Mesendoderm (in vitro differentiated cells): ENCODE data around the gene ESYT1.
"Not testable (repeated sequence)": the region's sequence is repeated elsewhere in the genome, so short reads cannot be mapped to it uniquely, and the experiment has no call there.

ENCODE experiments used
- DNase-seq: peaks from one replicate; pipeline ENCODE4 v3.0.0; 2013
- H2AK5ac ChIP-seq: 2 replicates; pipeline ENCODE4 v1.6.1; 2013; ENCODE audit warnings: low read length, inconsistent platforms
- H2BK120ac ChIP-seq: 2 replicates; pipeline ENCODE4 v1.6.1; 2013; ENCODE audit warnings: low read depth, mild to moderate bottlenecking, low read length, moderate library complexity, mixed read lengths
- H2BK15ac ChIP-seq: replicated peaks from 2 replicates; pipeline ENCODE4 v1.6.1; 2013; ENCODE audit warnings: low read depth, mild to moderate bottlenecking, moderate library complexity
- H2BK5ac ChIP-seq: 2 replicates; pipeline ENCODE4 v1.6.1; 2013; ENCODE audit warnings: low read length, inconsistent platforms
- H3K18ac ChIP-seq: 2 replicates; pipeline ENCODE4 v1.6.1; 2013; ENCODE audit warnings: mild to moderate bottlenecking, low read length, mixed read lengths
- H3K23ac ChIP-seq: one replicate; pipeline ENCODE4 v1.6.1; 2013; ENCODE audit warnings: low read length
- H3K27ac ChIP-seq: 2 replicates; pipeline ENCODE4 v1.5.1; 2013; ENCODE audit warnings: low read depth, mild to moderate bottlenecking, inconsistent platforms, low read length, moderate library complexity
- H3K27me3 ChIP-seq: 2 replicates; pipeline ENCODE4 v1.6.1; 2013; ENCODE audit warnings: low read length, control low read depth, mild to moderate bottlenecking, inconsistent platforms; ENCODE audit not compliant: insufficient read depth, poor library complexity
- H3K36me3 ChIP-seq: 2 replicates; pipeline ENCODE4 v1.6.1; 2013; ENCODE audit warnings: low read length, inconsistent platforms; ENCODE audit not compliant: control insufficient read depth, insufficient read depth
- H3K4ac ChIP-seq: one replicate; pipeline ENCODE4 v1.6.1; 2013; ENCODE audit warnings: low read depth, mild to moderate bottlenecking, low read length, moderate library complexity
- H3K4me1 ChIP-seq: 2 replicates; pipeline ENCODE4 v1.6.1; 2013; ENCODE audit warnings: low read depth, low read length, inconsistent platforms; ENCODE audit not compliant: control insufficient read depth
- H3K4me2 ChIP-seq: 2 replicates; pipeline ENCODE4 v1.6.1; 2013; ENCODE audit warnings: low read length
- H3K4me3 ChIP-seq: 2 replicates; pipeline ENCODE4 v1.5.1; 2013; ENCODE audit warnings: mild to moderate bottlenecking, low read length
- H3K56ac ChIP-seq: one replicate; pipeline ENCODE4 v1.6.1; 2013; ENCODE audit warnings: low read length
- H3K79me1 ChIP-seq: 2 replicates; pipeline ENCODE4 v1.6.1; 2013; ENCODE audit warnings: low read length, inconsistent platforms
- H3K79me2 ChIP-seq: 2 replicates; pipeline ENCODE4 v1.6.1; 2013; ENCODE audit warnings: mild to moderate bottlenecking, low read length; ENCODE audit not compliant: control insufficient read depth, insufficient read depth
- H3K9ac ChIP-seq: 2 replicates; pipeline ENCODE4 v1.6.1; 2013; ENCODE audit warnings: low read length, inconsistent platforms
- H4K5ac ChIP-seq: one replicate; pipeline ENCODE4 v1.6.1; 2013; ENCODE audit warnings: low read length
- H4K8ac ChIP-seq: one replicate; pipeline ENCODE4 v1.6.1; 2013; ENCODE audit warnings: low read depth, mild to moderate bottlenecking, control low read depth, low read length, moderate library complexity
- WGBS: extraction: QIAGEN DNeasy Blood & Tissue Kit; methylation state at CpG from one replicate; pipeline ENCODE4 v1.1.7; 2013; ENCODE audit warnings: low lambda C conversion rate, missing lambda C conversion rate; ENCODE audit not compliant: insufficient coverage; ENCODE audit errors: extremely low coverage; 5-methylcytosine and 5-hydroxymethylcytosine counted together

Gene ESYT1

DNA sequence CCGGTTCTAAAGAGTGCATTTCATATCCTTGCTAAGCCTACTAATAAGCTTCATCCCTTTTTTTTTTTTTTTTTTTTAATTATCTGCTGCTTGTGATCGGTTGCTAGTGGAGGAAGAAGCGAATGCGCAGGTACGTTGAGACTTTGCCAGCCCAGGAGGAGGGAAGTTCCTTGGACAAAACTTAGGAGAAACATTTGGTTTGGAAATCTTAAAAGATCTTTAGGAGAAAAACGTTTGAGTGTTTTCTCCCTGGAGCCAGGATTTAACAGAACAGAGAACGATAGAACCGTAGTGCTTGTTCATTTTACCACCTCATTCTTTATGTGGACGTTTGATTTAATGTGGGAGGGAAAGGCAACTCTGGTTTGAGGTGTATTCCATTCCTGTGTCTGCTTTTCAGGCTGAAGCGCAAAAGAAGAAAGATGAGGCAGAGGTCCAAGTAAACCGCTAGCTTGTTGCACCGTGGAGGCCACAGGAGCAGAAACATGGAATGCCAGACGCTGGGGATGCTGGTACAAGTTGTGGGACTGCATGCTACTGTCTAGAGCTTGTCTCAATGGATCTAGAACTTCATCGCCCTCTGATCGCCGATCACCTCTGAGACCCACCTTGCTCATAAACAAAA lies 10.9 kb upstream of the ESYT1 start:
- H2AK5ac ChIP-seq, H4K8ac ChIP-seq, H3K4me1 ChIP-seq, H3K27me3 ChIP-seq, H3K79me1 ChIP-seq, H3K23ac ChIP-seq, H3K36me3 ChIP-seq, H2BK120ac ChIP-seq, DNase-seq, H3K4ac ChIP-seq, H2BK5ac ChIP-seq, H3K18ac ChIP-seq, H2BK15ac ChIP-seq: not testable (repeated sequence)
- H3K56ac ChIP-seq: peak overlapping the region; percentile 98
- WGBS: no CpG with 5 or more reads among the region's 16 CpGs
- peaks cover 11% of the 10 kb centered on the region for H3K79me2 ChIP-seq
- peak overlapping the region; percentile 88 for H3K4me3 ChIP-seq
- H3K4me2 ChIP-seq: peak overlapping the region; percentile 45
- peak overlapping the region; percentile 46 for H3K27ac ChIP-seq
- peak overlapping the region; percentile 98 for H3K9ac ChIP-seq
- H4K5ac ChIP-seq: peak overlapping the region; percentile 93

DNA sequence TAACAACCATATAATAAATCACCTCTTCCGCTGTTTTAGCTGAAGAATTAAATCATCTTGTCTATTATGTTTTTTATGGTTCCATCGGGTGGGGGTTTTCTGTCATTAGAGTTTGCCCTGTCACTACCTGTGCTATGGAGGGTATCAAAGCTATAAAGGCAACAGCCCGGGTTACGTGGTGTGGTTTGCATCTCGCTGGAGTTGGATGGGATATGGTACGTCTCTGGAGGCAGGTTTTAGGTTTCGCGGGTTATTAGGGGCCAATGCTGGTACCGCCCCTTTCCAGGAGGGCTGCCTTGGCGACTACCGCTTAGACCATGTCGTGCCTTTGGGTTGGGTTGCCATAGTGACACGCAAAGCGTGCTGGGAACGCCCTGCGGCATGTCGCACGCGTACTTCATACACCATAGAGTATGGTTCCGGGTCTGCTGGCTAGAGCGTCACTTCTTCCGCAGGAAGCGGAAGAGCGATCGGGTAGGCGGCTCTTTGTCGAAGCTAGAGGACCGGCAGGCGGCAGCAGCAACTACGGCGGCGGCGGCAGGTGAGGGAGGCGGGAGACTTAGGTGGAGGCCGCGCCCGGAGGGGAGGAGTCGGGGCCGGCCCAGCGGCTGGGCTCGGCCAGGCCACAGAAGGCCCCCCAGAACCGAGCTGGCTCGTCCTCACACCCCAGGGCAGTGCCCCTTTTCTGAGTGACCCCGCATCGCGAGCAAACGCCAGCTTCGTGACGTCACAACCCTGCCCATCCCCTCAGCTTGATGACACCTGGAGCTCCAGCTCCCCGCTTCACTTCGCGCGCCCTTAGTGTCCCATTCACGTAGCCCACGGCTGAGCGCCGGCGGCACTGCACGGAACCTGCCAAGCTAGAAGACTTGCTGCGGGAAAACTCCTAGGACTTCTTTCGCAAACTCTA lies 10.0 kb upstream of the ESYT1 start, which contains the start of gene ZC3H10:
TSS of gene ZC3H10 (plus strand) at position 489 of the 910 bp plus-strand sequence. CDS start 2,297 bp downstream, outside the sequence.
- Histone ChIP-seq H3K4me1 (peaks cover 7% of the 10 kb centered on the region), H3K4ac (no peak within 1 kb of the TSS), H2BK5ac (no peak within 1 kb of the TSS), H3K9ac (peak within 1 kb of the TSS; percentile 98), H3K79me2 (peaks cover 11% of the 10 kb centered on the region), H2BK120ac (no peak within 1 kb of the TSS), H3K4me3 (peak within 1 kb of the TSS; percentile 88), H3K56ac (peak within 1 kb of the TSS; percentile 98), H4K5ac (no peak within 1 kb of the TSS), H3K36me3 (peaks cover 3% of the 10 kb centered on the region), H3K79me1 (no peaks in the 10 kb centered on the region), H3K27ac (peak within 1 kb of the TSS; percentile 46), H3K18ac (peak within 1 kb of the TSS; percentile 35), H2BK15ac (no peak within 1 kb of the TSS), H2AK5ac (peak within 1 kb of the TSS; percentile 1), H4K8ac (no peak within 1 kb of the TSS), H3K27me3 (no peaks in the 10 kb centered on the region), H3K4me2 (peak within 1 kb of the TSS; percentile 94), H3K23ac (no peak within 1 kb of the TSS)
- peak; percentile 100 for DNase-seq
- WGBS: no CpG with 5 or more reads among the region's 61 CpGs

DNA sequence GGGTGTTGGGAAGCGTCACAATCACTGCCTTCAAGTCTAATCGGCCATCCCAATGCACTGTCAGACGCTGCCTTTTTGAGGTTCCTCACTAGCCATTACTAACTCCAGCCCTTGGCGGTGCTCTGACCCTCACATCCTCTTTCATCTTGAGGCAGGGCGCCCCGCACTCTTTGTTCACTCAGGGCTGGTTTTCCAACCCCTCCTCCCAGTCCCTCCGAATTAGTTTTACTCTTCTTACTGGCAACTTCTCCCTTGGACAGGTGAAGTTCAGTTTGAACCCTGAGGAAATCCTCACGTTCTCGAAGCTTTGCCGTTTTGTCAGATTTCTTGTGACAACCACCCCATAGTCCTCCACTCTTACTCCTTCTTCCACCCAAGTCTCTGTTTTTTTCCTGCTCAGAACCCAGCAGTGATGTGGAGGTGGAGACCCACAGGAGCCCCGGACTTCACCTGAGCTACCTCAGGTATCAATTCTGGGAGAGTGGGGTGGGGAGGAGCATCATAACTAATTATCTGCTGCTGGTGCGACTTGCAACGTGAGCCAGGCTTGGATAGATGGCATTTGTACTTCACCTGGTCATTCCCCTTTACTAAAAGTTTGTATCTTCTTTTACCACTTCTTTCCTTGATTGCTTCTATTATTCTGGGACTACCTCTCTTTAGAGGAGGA lies 9.2 kb upstream of the ESYT1 start:
- H3K9ac ChIP-seq: peak overlapping the region; percentile 73
- H3K4me3 ChIP-seq: peak overlapping the region; percentile 70
- no peak for DNase-seq
- H3K27me3 ChIP-seq: no peaks in the 10 kb centered on the region
- no peaks in the 10 kb centered on the region for H3K79me1 ChIP-seq
- H3K36me3 ChIP-seq: peaks cover 2% of the 10 kb centered on the region
- H4K8ac ChIP-seq: no peak overlapping the region
- H3K18ac ChIP-seq: peak overlapping the region; percentile 35
- H3K4me2 ChIP-seq: peak overlapping the region; percentile 41
- no peak overlapping the region for H2BK5ac ChIP-seq
- H2AK5ac ChIP-seq: peak overlapping the region; percentile 1
- H2BK15ac ChIP-seq: no peak overlapping the region
- H2BK120ac ChIP-seq: no peak overlapping the region
- no peak overlapping the region for H4K5ac ChIP-seq
- peaks cover 11% of the 10 kb centered on the region for H3K79me2 ChIP-seq
- peak overlapping the region; percentile 96 for H3K56ac ChIP-seq
- H3K27ac ChIP-seq: peak overlapping the region; percentile 46
- peaks cover 7% of the 10 kb centered on the region for H3K4me1 ChIP-seq
- no CpG with 5 or more reads among the region's 13 CpGs for WGBS
- H3K23ac ChIP-seq: no peak overlapping the region
- no peak overlapping the region for H3K4ac ChIP-seq

DNA sequence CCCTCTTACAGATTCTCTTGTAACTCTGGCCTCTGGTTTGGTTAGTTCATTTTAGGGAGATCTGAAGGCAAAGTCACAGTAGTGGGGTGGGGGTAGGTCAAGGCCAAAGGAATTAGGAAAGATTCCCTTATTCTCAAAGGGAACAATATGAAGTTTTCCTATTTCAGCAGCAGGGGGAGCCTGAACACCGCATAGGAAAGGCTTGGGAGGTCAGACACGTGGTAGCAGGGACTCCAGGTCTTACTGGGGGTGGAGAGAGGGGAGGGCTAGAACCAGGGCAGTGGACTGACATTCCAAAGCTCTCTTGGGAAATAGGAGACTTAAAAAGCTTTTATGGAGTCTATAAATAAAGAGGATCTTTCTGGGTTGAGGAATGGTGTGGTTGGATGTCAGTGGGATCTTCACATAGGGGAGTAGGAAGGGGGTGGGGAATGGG lies 8.7 kb upstream of the ESYT1 start:
- Histone ChIP-seq H3K18ac (no peak overlapping the region), H4K5ac (no peak overlapping the region), H2BK5ac (no peak overlapping the region), H3K79me2 (peaks cover 11% of the 10 kb centered on the region), H3K23ac (no peak overlapping the region), H3K27ac (no peak overlapping the region), H2BK120ac (no peak overlapping the region), H3K4ac (no peak overlapping the region), H3K27me3 (no peaks in the 10 kb centered on the region), H3K4me1 (peaks cover 7% of the 10 kb centered on the region), H3K9ac (peak overlapping the region; percentile 73), H3K4me3 (no peak overlapping the region), H2AK5ac (no peak overlapping the region), H4K8ac (no peak overlapping the region), H2BK15ac (no peak overlapping the region), H3K4me2 (no peak overlapping the region), H3K56ac (peak overlapping the region; percentile 96), H3K79me1 (peaks cover 2% of the 10 kb centered on the region), H3K36me3 (peaks cover 2% of the 10 kb centered on the region)
- peak; percentile 98 for DNase-seq
- no CpG with 5 or more reads among the region's 2 CpGs for WGBS

DNA sequence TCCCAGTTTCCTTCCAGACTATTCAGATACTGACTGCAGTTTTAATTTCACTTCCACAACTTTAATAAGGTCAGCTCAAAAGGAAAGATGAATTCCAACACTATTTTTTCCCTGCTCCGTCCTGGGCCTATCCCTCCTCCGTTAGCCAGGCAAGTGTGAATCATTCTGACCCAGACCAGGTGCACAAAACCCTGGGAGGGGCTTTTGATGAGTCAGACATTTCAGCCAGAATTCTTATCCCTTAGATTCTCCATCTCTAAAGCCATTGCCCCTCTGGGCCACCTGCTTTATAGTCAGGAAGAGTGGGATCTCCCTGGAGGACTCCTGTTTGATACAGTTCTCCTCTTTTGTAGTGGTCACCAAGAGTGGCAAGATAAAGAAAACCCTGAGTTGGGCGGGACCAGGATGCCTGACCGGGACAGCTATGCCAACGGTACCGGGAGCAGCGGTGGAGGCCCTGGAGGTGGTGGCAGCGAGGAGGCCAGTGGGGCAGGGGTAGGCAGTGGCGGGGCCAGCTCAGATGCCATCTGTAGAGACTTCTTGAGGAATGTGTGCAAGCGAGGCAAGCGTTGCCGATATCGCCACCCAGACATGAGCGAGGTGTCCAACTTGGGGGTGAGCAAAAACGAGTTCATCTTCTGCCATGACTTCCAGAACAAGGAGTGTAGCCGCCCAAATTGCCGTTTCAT lies 7.8 kb upstream of the ESYT1 start:
- H3K9ac ChIP-seq: no peak overlapping the region
- no peak overlapping the region for H4K5ac ChIP-seq
- H3K4ac ChIP-seq: no peak overlapping the region
- DNase-seq: peak; percentile 33
- no peak overlapping the region for H3K18ac ChIP-seq
- H3K27me3 ChIP-seq: no peaks in the 10 kb centered on the region
- no peak overlapping the region for H3K23ac ChIP-seq
- H2AK5ac ChIP-seq: no peak overlapping the region
- H3K79me1 ChIP-seq: peaks cover 2% of the 10 kb centered on the region
- WGBS: no CpG with 5 or more reads among the region's 17 CpGs
- no peak overlapping the region for H2BK120ac ChIP-seq
- peaks cover 2% of the 10 kb centered on the region for H3K36me3 ChIP-seq
- H3K4me3 ChIP-seq: no peak overlapping the region
- no peak overlapping the region for H3K27ac ChIP-seq
- no peak overlapping the region for H3K4me2 ChIP-seq
- no peak overlapping the region for H4K8ac ChIP-seq
- H2BK15ac ChIP-seq: no peak overlapping the region
- H3K79me2 ChIP-seq: peaks cover 11% of the 10 kb centered on the region
- H3K4me1 ChIP-seq: peaks cover 6% of the 10 kb centered on the region
- H3K56ac ChIP-seq: no peak overlapping the region
- no peak overlapping the region for H2BK5ac ChIP-seq
